Activated T-helper 1 cell treated with anti-CD3 and anti-CD28 coated beads, Interleukin-12 subunit alpha, Interleukin-12 subunit beta, Interleukin-2, Interleukin-4 antibody, amounts not matched to agents 30 ng/mL and 10 ng/mL and 1 ng/mL, durations not matched to agents 14 hours and 24 hours and 36 hours (primary cell): ENCODE results near the gene MAGI1. TPM values are rescaled to one million over a fixed set of nuclear protein-coding genes. Genes with fewer than 3 reads are reported as not detected.
"Not testable (repeated sequence)": the region's sequence is repeated elsewhere in the genome, so short reads cannot be mapped to it uniquely, and the experiment has no call there.

ENCODE experiments used
- DNase-seq: peaks from one replicate; pipeline ENCODE4 v3.0.0; 2021; ENCODE audit warnings: low spot score
- H3K27ac Mint-ChIP-seq: one replicate; pipeline ENCODE4 v1.8.0; 2021; ENCODE audit warnings: mild to moderate bottlenecking, mixed read lengths
- H3K27me3 Mint-ChIP-seq: one replicate; pipeline ENCODE4 v1.8.0; 2022; ENCODE audit warnings: mild to moderate bottlenecking, moderate library complexity, mixed read lengths; ENCODE audit not compliant: insufficient read depth
- H3K36me3 Mint-ChIP-seq: one replicate; pipeline ENCODE4 v1.8.0; 2021; ENCODE audit warnings: low read depth, mixed read lengths
- H3K4me1 Mint-ChIP-seq: one replicate; pipeline ENCODE4 v1.8.0; 2021; ENCODE audit warnings: low read depth, mixed read lengths
- H3K4me3 Mint-ChIP-seq: one replicate; pipeline ENCODE4 v1.8.0; 2021; ENCODE audit warnings: mild to moderate bottlenecking, moderate library complexity, mixed read lengths
- H3K9me3 Mint-ChIP-seq: one replicate; pipeline ENCODE4 v1.8.0; 2021; ENCODE audit warnings: mixed read lengths
- intact Hi-C: fragments of 100-400 bp; cut with micrococcal nuclease; formaldehyde crosslinking; loops from one replicate; pipeline ENCODE4 v1.15.1; 2024
- total RNA-seq: library from RNA; stranded (reverse); gene quantifications from 2 replicates; pipeline ENCODE4 v1.2.3, GENCODE V29; 2022

Gene MAGI1
- total RNA-seq, 1 donor from 2014 or later: 0.75 TPM

DNA sequence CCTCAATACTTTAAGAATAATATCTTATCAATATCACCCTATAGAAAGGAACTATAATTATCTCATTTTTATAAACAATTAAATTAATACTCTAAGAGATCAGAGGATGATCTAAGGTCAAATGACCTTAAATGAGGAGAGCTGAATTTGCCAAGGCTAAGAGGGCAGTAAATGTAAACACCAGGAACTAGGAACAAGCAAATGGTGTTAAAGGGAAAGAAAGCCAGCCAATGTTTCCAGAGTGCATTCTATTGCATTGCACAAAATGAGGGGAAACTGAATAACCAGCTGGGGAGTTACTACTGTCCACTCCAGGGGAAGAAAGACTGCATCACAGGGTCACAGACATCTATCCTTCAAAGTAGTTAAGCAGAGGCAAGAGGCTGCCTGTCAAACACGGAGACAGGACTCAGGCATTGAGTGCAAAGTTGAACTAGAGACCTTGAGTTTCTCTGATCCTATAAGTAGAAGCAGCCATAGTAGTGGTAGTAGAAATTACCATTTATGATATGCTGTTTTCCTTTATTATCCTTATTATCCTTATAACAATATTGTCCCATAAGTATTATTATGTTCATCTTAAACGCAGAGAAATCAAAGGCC is 466.4 kb downstream of the MAGI1 start:
- Mint-ChIP-seq H3K4me1 (no peaks in the 10 kb centered on the region), H3K9me3 (no peaks in the 10 kb centered on the region), H3K27me3 (no peaks in the 10 kb centered on the region), H3K36me3 (no peaks in the 10 kb centered on the region), H3K4me3 (no peak overlapping the region), H3K27ac (no peak overlapping the region)
- intact Hi-C loops: no loop called here
- no peak for DNase-seq

DNA sequence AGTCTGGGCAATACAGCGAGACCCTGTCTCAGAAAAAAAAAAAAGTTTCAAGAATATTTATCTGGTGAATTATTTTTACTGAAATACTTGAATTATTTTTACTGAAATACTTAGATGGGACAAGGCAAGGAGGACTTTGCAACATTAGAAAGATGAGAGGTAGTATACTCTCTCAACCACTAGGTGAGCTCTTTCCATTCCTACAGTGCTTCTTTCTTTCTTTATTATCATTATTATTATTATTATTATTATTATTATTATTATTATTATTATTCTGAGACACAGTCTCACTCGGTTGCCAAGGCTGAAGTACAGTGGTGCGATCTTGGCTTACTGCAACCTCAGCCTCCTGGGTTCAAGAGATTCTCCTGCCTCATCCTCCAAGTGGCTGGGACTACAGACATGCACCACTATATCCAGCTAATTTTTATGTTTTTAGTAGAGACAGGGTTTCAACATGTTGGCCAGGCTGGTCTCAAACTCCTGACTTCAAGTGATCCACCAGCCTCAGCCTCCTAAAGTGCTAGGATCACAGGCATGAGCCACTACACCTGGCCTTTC is 468.8 kb downstream of the MAGI1 start:
- no peaks in the 10 kb centered on the region for H3K27me3 Mint-ChIP-seq
- no peak for DNase-seq
- H3K4me3 Mint-ChIP-seq: no peak overlapping the region

DNA sequence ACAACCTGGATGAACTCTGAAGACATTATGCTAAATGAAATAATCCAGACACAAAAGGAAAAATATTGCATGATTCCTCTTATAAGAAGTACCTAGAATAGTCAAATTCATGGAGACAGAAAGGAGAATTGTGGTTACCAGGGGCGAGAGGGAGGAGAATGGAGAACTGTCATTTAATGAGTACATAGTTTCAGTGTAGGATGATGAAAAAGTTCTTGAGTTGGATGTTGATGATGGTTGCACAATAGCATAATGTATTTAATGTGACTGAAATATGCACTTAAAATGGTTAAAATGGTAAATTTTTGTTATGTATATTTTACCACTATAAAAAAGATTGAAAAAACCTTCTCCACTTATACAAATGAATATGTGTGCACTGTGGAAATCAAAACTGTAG is 469.6 kb downstream of the MAGI1 start:
- intact Hi-C loops: no loop called here
- Mint-ChIP-seq H3K27ac (no peak overlapping the region), H3K4me3 (no peak overlapping the region), H3K36me3 (no peaks in the 10 kb centered on the region), H3K4me1 (no peaks in the 10 kb centered on the region), H3K27me3 (no peaks in the 10 kb centered on the region), H3K9me3 (no peaks in the 10 kb centered on the region)
- no peak for DNase-seq

More for the DNA sequence above, 468.8 kb downstream of the MAGI1 start:
- intact Hi-C loops: no loop called here
- H3K36me3 Mint-ChIP-seq: no peaks in the 10 kb centered on the region
- H3K27ac Mint-ChIP-seq: no peak overlapping the region
- no peaks in the 10 kb centered on the region for H3K9me3 Mint-ChIP-seq
- H3K4me1 Mint-ChIP-seq: no peaks in the 10 kb centered on the region

DNA sequence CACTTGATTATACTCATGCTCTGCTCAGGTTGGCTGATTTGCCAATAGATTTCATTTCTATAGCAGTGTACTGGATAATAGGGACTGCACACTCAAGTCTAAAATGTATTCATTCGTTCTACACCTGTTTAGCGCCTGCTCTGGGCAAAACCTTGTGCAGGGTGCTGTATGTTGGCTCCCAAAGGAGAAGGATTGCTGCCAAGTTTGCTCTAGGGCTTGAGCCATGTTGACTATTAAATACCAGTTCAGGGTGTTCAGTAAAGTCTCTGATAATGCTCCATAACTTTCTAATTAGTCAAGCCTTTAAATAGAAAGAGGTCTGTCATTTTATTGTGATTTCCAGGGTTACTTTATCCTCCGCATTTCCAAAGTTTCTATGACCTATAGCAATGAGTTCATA is 470.2 kb downstream of the MAGI1 start:
- no peaks in the 10 kb centered on the region for H3K4me1 Mint-ChIP-seq
- no peaks in the 10 kb centered on the region for H3K36me3 Mint-ChIP-seq
- H3K27me3 Mint-ChIP-seq: no peaks in the 10 kb centered on the region
- no peak overlapping the region for H3K4me3 Mint-ChIP-seq
- no peak overlapping the region for H3K27ac Mint-ChIP-seq
- intact Hi-C loops: no loop called here
- no peaks in the 10 kb centered on the region for H3K9me3 Mint-ChIP-seq
- no peak for DNase-seq

DNA sequence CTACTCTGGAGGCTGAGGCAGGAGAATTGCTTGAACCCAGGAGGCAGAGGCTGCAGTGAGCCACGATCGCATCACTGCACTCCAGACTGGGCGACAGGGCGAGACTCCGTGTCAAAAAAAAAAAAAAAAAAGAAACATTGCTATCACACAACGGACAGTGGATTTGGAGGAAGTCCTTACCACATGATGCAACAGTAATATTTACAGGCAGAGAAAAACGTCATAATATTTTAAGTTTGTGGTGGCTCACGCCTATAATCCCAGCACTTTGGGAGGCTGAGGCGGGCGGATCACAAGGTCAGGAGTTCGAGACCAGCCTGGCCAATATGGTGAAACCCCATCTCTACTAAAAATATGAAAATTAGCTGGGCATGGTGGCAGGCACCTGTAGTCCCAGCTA is 473.0 kb downstream of the MAGI1 start:
- intact Hi-C loops, H3K4me3 Mint-ChIP-seq: not testable (repeated sequence)

DNA sequence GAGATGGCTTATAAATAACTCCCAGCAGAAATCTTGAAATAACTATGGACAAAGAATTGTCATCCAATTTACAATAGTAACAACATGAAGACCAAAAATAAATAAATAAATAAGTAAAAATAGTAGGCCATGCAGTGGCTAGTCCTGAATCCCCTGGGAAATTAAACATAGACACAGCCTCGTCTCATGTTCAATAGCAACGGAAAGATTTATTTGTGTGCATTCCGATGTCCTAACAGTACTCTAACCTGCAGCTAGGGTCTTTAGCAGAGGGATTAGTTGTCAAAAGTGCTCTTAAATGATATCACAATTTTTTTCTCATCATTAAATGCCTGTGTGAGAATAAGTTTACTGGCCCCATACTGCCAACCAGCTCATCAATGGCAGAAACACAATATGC is 474.2 kb downstream of the MAGI1 start:
- H3K9me3 Mint-ChIP-seq: no peaks in the 10 kb centered on the region
- no peak overlapping the region for H3K27ac Mint-ChIP-seq
- no peak for DNase-seq
- H3K36me3 Mint-ChIP-seq: no peaks in the 10 kb centered on the region
- H3K27me3 Mint-ChIP-seq: no peaks in the 10 kb centered on the region
- intact Hi-C loops: no loop called here
- H3K4me1 Mint-ChIP-seq: no peaks in the 10 kb centered on the region
- no peak overlapping the region for H3K4me3 Mint-ChIP-seq

More for the DNA sequence above, 473.0 kb downstream of the MAGI1 start:
- H3K36me3 Mint-ChIP-seq, H3K4me1 Mint-ChIP-seq, H3K9me3 Mint-ChIP-seq, DNase-seq, H3K27me3 Mint-ChIP-seq, H3K27ac Mint-ChIP-seq: not testable (repeated sequence)

DNA sequence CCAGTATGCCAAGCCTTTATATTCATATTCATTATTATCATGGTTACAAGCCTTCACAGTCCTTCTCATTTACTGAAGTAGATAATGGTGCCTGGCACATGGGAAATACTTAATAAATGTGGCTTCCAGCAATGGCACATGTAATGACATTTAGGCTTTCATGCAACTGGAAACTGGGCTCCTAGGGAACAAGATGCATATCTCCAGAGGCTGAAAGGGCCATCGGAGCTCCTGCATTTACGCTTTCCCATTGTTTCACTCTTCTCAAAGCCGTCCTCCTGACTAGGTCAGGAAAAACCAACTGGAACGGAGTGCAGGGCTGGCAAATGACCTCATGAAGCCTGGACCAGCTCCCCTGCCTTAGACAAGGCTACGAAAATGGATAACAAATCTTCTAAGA is 474.9 kb downstream of the MAGI1 start:
- H3K4me1 Mint-ChIP-seq: no peaks in the 10 kb centered on the region
- no peak overlapping the region for H3K4me3 Mint-ChIP-seq
- H3K27me3 Mint-ChIP-seq: no peaks in the 10 kb centered on the region
- DNase-seq: no peak
- no peak overlapping the region for H3K27ac Mint-ChIP-seq
- H3K9me3 Mint-ChIP-seq: no peaks in the 10 kb centered on the region
- H3K36me3 Mint-ChIP-seq: no peaks in the 10 kb centered on the region
- intact Hi-C loops: no loop called here

DNA sequence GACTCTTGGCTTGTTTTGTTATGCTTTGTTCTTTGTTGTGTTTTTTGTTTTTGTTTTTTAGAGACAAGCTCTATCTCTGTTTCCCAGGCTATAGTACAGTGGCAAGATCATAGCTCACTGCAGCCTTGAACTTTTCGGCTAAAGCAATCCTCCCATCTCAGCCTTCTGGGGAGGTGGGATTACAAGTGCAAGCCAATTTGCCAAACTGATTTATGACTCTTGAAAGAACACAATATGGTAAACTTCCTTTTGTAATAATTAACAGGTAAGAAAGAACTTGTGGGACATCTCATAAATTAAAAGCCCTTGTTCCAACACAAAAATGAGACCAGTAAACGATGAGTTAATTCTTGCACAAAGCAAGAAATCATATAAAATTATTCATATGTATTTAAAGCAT is 476.3 kb downstream of the MAGI1 start:
- no peak for DNase-seq
- Mint-ChIP-seq H3K4me3 (no peak overlapping the region), H3K27me3 (no peaks in the 10 kb centered on the region), H3K36me3 (no peaks in the 10 kb centered on the region), H3K4me1 (no peaks in the 10 kb centered on the region), H3K9me3 (no peaks in the 10 kb centered on the region), H3K27ac (no peak overlapping the region)
- intact Hi-C loops: no loop called here

DNA sequence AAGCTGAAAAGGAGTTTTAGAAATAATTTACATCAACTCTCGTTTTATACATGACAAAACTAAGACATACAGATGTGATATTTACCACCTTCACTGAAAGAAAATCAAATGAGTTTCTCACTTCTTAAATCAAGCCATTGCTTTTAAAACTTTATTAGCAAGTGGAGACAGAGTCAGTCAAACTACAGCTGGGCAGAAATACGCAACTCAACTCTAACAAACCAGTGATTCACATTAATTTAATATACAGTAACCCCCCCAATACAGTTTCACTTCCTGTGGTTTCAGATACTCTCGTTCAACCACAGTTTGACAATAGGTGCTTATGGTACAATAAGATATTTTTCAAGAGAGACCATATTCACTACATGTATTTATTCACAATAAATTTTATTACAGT is 477.1 kb downstream of the MAGI1 start:
- DNase-seq: no peak
- no peak overlapping the region for H3K4me3 Mint-ChIP-seq
- no peak overlapping the region for H3K27ac Mint-ChIP-seq
- no peaks in the 10 kb centered on the region for H3K27me3 Mint-ChIP-seq
- H3K9me3 Mint-ChIP-seq: no peaks in the 10 kb centered on the region
- H3K4me1 Mint-ChIP-seq: no peaks in the 10 kb centered on the region
- intact Hi-C loops: no loop called here
- no peaks in the 10 kb centered on the region for H3K36me3 Mint-ChIP-seq

DNA sequence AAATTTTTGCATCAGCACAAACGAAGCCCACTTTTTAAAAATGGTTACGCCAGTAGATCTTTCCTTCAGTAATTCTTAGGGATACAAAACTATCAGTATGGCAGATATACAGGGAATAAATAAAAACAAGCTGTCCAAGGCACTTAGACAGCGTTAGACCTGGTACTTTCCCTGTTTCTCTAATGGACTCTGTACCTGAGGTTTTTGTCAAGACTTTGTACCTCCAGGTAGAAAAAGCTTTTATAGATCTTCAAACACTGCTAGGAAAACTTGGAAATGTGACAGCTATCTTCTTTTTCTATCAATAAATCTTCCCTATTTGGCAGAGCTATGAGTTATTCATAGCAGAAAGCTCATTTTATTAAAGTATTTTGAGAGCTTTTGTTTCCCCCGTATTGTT is 477.8 kb downstream of the MAGI1 start:
- Mint-ChIP-seq H3K36me3 (no peaks in the 10 kb centered on the region), H3K9me3 (no peaks in the 10 kb centered on the region), H3K4me3 (no peak overlapping the region), H3K27ac (no peak overlapping the region), H3K4me1 (no peaks in the 10 kb centered on the region), H3K27me3 (no peaks in the 10 kb centered on the region)
- intact Hi-C loops: no loop called here
- no peak for DNase-seq

DNA sequence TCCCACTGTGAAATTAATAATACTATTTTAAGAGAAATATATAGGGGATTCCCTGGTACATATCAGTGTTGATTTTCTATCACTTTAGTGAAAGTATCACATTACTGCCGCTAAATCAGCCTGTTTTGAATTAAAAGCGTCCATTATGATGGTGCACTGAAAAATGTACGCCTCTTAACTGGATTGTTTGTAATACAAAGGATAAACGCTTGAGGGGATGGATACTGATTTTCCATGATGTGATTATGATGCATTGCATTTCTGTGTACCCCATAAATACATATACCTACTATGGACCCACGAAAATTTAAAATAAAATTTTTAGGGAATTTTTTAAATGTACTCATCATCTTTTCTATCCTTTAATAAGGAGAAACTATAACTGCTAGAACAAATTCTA is 478.6 kb downstream of the MAGI1 start:
- Mint-ChIP-seq H3K4me1 (no peaks in the 10 kb centered on the region), H3K27ac (no peak overlapping the region), H3K9me3 (no peaks in the 10 kb centered on the region), H3K27me3 (no peaks in the 10 kb centered on the region), H3K36me3 (no peaks in the 10 kb centered on the region), H3K4me3 (no peak overlapping the region)
- intact Hi-C loops: no loop called here
- DNase-seq: no peak

DNA sequence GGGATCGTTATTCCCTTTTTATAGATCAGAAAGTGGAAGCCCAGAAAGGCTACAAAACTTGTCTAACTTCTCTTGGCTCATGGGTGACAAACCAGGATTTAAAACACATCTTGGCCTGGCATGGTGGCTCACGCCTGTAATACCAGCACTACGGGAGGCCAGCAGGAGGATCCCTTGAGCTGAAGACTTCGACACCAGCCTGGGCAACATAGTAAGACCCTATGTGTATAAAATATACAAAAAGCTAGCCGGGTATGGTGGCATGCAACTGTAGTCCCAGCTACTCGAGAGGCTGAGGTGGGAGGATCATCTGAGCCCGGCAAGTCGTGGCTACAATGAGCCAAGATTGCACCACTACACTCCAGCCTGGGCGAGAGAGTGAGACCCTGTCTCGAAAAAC is 479.1 kb downstream of the MAGI1 start:
- no peaks in the 10 kb centered on the region for H3K36me3 Mint-ChIP-seq
- no peaks in the 10 kb centered on the region for H3K9me3 Mint-ChIP-seq
- intact Hi-C loops: no loop called here
- no peaks in the 10 kb centered on the region for H3K27me3 Mint-ChIP-seq
- H3K4me1 Mint-ChIP-seq: no peaks in the 10 kb centered on the region
- DNase-seq: no peak
- no peak overlapping the region for H3K27ac Mint-ChIP-seq
- no peak overlapping the region for H3K4me3 Mint-ChIP-seq

DNA sequence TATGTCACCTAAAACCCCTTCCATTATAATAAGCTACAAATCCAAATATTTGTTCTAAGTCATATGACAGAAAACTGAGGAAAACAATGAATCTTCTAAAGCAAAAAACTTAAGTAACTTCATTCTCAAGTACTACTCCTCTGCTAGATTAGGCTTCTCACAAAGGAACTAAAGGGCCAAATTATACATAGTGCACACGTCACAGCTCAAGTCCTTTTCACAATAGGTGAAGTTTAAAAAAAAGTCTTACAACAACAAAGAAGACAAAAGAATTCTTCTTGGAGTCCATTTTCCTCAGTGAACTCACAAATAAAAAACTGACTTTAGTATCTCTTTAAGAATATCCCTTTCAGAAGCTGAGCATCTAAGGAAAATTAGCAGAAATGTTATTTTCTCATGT is 479.9 kb downstream of the MAGI1 start:
- no peaks in the 10 kb centered on the region for H3K9me3 Mint-ChIP-seq
- H3K4me3 Mint-ChIP-seq: no peak overlapping the region
- no peak for DNase-seq
- no peaks in the 10 kb centered on the region for H3K36me3 Mint-ChIP-seq
- H3K4me1 Mint-ChIP-seq: no peaks in the 10 kb centered on the region
- intact Hi-C loops: no loop called here
- H3K27ac Mint-ChIP-seq: no peak overlapping the region
- no peaks in the 10 kb centered on the region for H3K27me3 Mint-ChIP-seq
